ENCODE data around the gene SH2B2.

The SH2B2 gene

GRCh38 chr7:102306916-102307677 lies 20.4 kb downstream of the SH2B2 start:
- CTCF ChIA-PET = interaction anchor here (1.0 kb wide), 1 partner anchor 19 kb away, joined by 3 read pairs; no protein-coding TSS in a partner anchor
- POLR2A ChIA-PET = no interaction called here
- WGBS (ENCODE audit: insufficient coverage) = 85% methylated on average over 15 of the region's 17 CpGs
- Histone ChIP-seq H3K27ac (ENCODE audit: insufficient read depth in 1 of 2, low read depth in 1 of 2, low read length in 2 of 2, poor library complexity in 1 of 2, severe bottlenecking in 2 of 2) (no peak overlapping the region), H3K36me3 (ENCODE audit: control insufficient read depth in 4 of 4, insufficient read depth in 4 of 4, low read length in 3 of 4) (peaks cover 0 to 15% (median 8%) of the 10 kb centered on the region in 4 experiments), H3K4me3 (ENCODE audit: control insufficient read depth in 1 of 7, extremely low read depth in 1 of 7, insufficient read depth in 4 of 7, low read depth in 2 of 7, low read length in 6 of 7) (no peak overlapping the region), H3K9me3 (ENCODE audit: control extremely low read depth in 1 of 5, control insufficient read depth in 4 of 5, insufficient read depth in 2 of 5, low read depth in 1 of 5, low read length in 4 of 5) (no peaks in the 10 kb centered on the region), H3K4me1 (ENCODE audit: control extremely low read depth in 1 of 4, control insufficient read depth in 4 of 4, insufficient read depth in 4 of 4, low read length in 3 of 4) (peaks cover 0 to 8% (median under 1%) of the 10 kb centered on the region in 4 experiments), H3K27me3 (replicated peaks in 2 of 5; ENCODE audit: control insufficient read depth in 4 of 5, insufficient read depth in 5 of 5, low read length in 4 of 5) (no peaks in the 10 kb centered on the region)
- peak in 1 of 3 donors; percentile 36 for DNase-seq

- H3K4me1 ChIP-seq (ENCODE audit: control extremely low read depth in 1 of 4, control insufficient read depth in 4 of 4, insufficient read depth in 4 of 4, low read length in 3 of 4) = peaks cover 0 to 8% (median under 1%) of the 10 kb centered on the region in 4 experiments
- H3K27ac ChIP-seq (ENCODE audit: insufficient read depth in 1 of 2, low read depth in 1 of 2, low read length in 2 of 2, poor library complexity in 1 of 2, severe bottlenecking in 2 of 2) = no peak overlapping the region
- no peaks in the 10 kb centered on the region for H3K27me3 ChIP-seq (replicated peaks in 2 of 5; ENCODE audit: control insufficient read depth in 4 of 5, insufficient read depth in 5 of 5, low read length in 4 of 5)
- ChIA-PET CTCF (interaction anchor here (1.1 kb wide), 1 partner anchor 81 kb away, joined by 3 read pairs; no protein-coding TSS in a partner anchor), POLR2A (interaction anchor here (0.6 kb wide), 1 partner anchor 12 kb away, joined by 3 read pairs; no protein-coding TSS in a partner anchor)
- H3K9me3 ChIP-seq (ENCODE audit: control extremely low read depth in 1 of 5, control insufficient read depth in 4 of 5, insufficient read depth in 2 of 5, low read depth in 1 of 5, low read length in 4 of 5) = no peaks in the 10 kb centered on the region
- 100% methylated on average over 6 of the region's 9 CpGs for WGBS (ENCODE audit: insufficient coverage)
- H3K36me3 ChIP-seq (ENCODE audit: control insufficient read depth in 4 of 4, insufficient read depth in 4 of 4, low read length in 3 of 4) = peaks cover 0 to 25% (median 9%) of the 10 kb centered on the region in 4 experiments
- no peak overlapping the region for H3K4me3 ChIP-seq (ENCODE audit: control insufficient read depth in 1 of 7, extremely low read depth in 1 of 7, insufficient read depth in 4 of 7, low read depth in 2 of 7, low read length in 6 of 7)
- DNase-seq = no peak
These were observed 23.7 kb downstream of the SH2B2 start for GRCh38 chr7:102310414-102310815.

GRCh38 chr7:102312317-102312716 lies 25.6 kb downstream of the SH2B2 start:
- DNase-seq = no peak
- ChIA-PET CTCF (interaction anchor here (0.6 kb wide), 2 partner anchors 763 to 1735 kb away, joined by 3 to 4 read pairs; no protein-coding TSS in a partner anchor), POLR2A (no interaction called here)
- Histone ChIP-seq H3K9me3 (ENCODE audit: control extremely low read depth in 1 of 5, control insufficient read depth in 4 of 5, insufficient read depth in 2 of 5, low read depth in 1 of 5, low read length in 4 of 5) (no peaks in the 10 kb centered on the region), H3K27me3 (replicated peaks in 2 of 5; ENCODE audit: control insufficient read depth in 4 of 5, insufficient read depth in 5 of 5, low read length in 4 of 5) (no peaks in the 10 kb centered on the region), H3K27ac (ENCODE audit: insufficient read depth in 1 of 2, low read depth in 1 of 2, low read length in 2 of 2, poor library complexity in 1 of 2, severe bottlenecking in 2 of 2) (no peak overlapping the region), H3K4me3 (ENCODE audit: control insufficient read depth in 1 of 7, extremely low read depth in 1 of 7, insufficient read depth in 4 of 7, low read depth in 2 of 7, low read length in 6 of 7) (no peak overlapping the region), H3K4me1 (ENCODE audit: control extremely low read depth in 1 of 4, control insufficient read depth in 4 of 4, insufficient read depth in 4 of 4, low read length in 3 of 4) (peaks cover 0 to under 1% (median 0%) of the 10 kb centered on the region in 4 experiments), H3K36me3 (ENCODE audit: control insufficient read depth in 4 of 4, insufficient read depth in 4 of 4, low read length in 3 of 4) (peaks cover 0 to 28% (median 9%) of the 10 kb centered on the region in 4 experiments)
- 100% methylated on average over 2 of the region's 2 CpGs for WGBS (ENCODE audit: insufficient coverage)

GRCh38 chr7:102313997-102314780 lies 27.5 kb downstream of the SH2B2 start:
- Histone ChIP-seq H3K36me3 (ENCODE audit: control insufficient read depth in 4 of 4, insufficient read depth in 4 of 4, low read length in 3 of 4) (peaks cover 0 to 32% (median 8%) of the 10 kb centered on the region in 4 experiments), H3K9me3 (ENCODE audit: control extremely low read depth in 1 of 5, control insufficient read depth in 4 of 5, insufficient read depth in 2 of 5, low read depth in 1 of 5, low read length in 4 of 5) (no peaks in the 10 kb centered on the region), H3K4me3 (ENCODE audit: control insufficient read depth in 1 of 7, extremely low read depth in 1 of 7, insufficient read depth in 4 of 7, low read depth in 2 of 7, low read length in 6 of 7) (no peak overlapping the region), H3K27me3 (replicated peaks in 2 of 5; ENCODE audit: control insufficient read depth in 4 of 5, insufficient read depth in 5 of 5, low read length in 4 of 5) (no peaks in the 10 kb centered on the region), H3K27ac (ENCODE audit: insufficient read depth in 1 of 2, low read depth in 1 of 2, low read length in 2 of 2, poor library complexity in 1 of 2, severe bottlenecking in 2 of 2) (no peak overlapping the region), H3K4me1 (ENCODE audit: control extremely low read depth in 1 of 4, control insufficient read depth in 4 of 4, insufficient read depth in 4 of 4, low read length in 3 of 4) (no peaks in the 10 kb centered on the region)
- ChIA-PET POLR2A (no interaction called here), CTCF (no interaction called here)
- no peak for DNase-seq
- 99% methylated on average over 21 of the region's 22 CpGs for WGBS (ENCODE audit: insufficient coverage)

- ChIA-PET CTCF (interaction anchor here (0.8 to 1.2 kb wide), 3 partner anchors 18 to 49 kb away, joined by 3 read pairs; no protein-coding TSS in a partner anchor), POLR2A (no interaction called here)
- Histone ChIP-seq H3K4me1 (ENCODE audit: control extremely low read depth in 1 of 4, control insufficient read depth in 4 of 4, insufficient read depth in 4 of 4, low read length in 3 of 4) (no peaks in the 10 kb centered on the region), H3K4me3 (ENCODE audit: control insufficient read depth in 1 of 7, extremely low read depth in 1 of 7, insufficient read depth in 4 of 7, low read depth in 2 of 7, low read length in 6 of 7) (no peak overlapping the region), H3K27ac (ENCODE audit: insufficient read depth in 1 of 2, low read depth in 1 of 2, low read length in 2 of 2, poor library complexity in 1 of 2, severe bottlenecking in 2 of 2) (no peak overlapping the region), H3K27me3 (replicated peaks in 2 of 5; ENCODE audit: control insufficient read depth in 4 of 5, insufficient read depth in 5 of 5, low read length in 4 of 5) (no peaks in the 10 kb centered on the region), H3K9me3 (ENCODE audit: control extremely low read depth in 1 of 5, control insufficient read depth in 4 of 5, insufficient read depth in 2 of 5, low read depth in 1 of 5, low read length in 4 of 5) (no peaks in the 10 kb centered on the region), H3K36me3 (ENCODE audit: control insufficient read depth in 4 of 4, insufficient read depth in 4 of 4, low read length in 3 of 4) (peaks cover 0 to 26% (median 3%) of the 10 kb centered on the region in 4 experiments)
- WGBS (ENCODE audit: insufficient coverage) = 94% methylated on average over 21 of the region's 24 CpGs
- no peak for DNase-seq
These were observed 30.8 kb downstream of the SH2B2 start for GRCh38 chr7:102317231-102318059.

- ChIA-PET CTCF (interaction anchor here (0.8 to 1.1 kb wide), 3 partner anchors 39 to 71 kb away, joined by 3 to 5 read pairs (median 4); no protein-coding TSS in a partner anchor), POLR2A (no interaction called here)
- peaks cover 0 to 24% (median 3%) of the 10 kb centered on the region in 4 experiments for H3K36me3 ChIP-seq (ENCODE audit: control insufficient read depth in 4 of 4, insufficient read depth in 4 of 4, low read length in 3 of 4)
- H3K4me3 ChIP-seq (ENCODE audit: control insufficient read depth in 1 of 7, extremely low read depth in 1 of 7, insufficient read depth in 4 of 7, low read depth in 2 of 7, low read length in 6 of 7) = no peak overlapping the region
- no peaks in the 10 kb centered on the region for H3K4me1 ChIP-seq (ENCODE audit: control extremely low read depth in 1 of 4, control insufficient read depth in 4 of 4, insufficient read depth in 4 of 4, low read length in 3 of 4)
- H3K27me3 ChIP-seq (replicated peaks in 2 of 5; ENCODE audit: control insufficient read depth in 4 of 5, insufficient read depth in 5 of 5, low read length in 4 of 5) = no peaks in the 10 kb centered on the region
- no peaks in the 10 kb centered on the region for H3K9me3 ChIP-seq (ENCODE audit: control extremely low read depth in 1 of 5, control insufficient read depth in 4 of 5, insufficient read depth in 2 of 5, low read depth in 1 of 5, low read length in 4 of 5)
- WGBS (ENCODE audit: insufficient coverage) = 91% methylated on average over 7 of the region's 7 CpGs
- H3K27ac ChIP-seq (ENCODE audit: insufficient read depth in 1 of 2, low read depth in 1 of 2, low read length in 2 of 2, poor library complexity in 1 of 2, severe bottlenecking in 2 of 2) = no peak overlapping the region
- peak in 2 of 3 donors; percentile 24 to 27 for DNase-seq
These were observed 31.9 kb downstream of the SH2B2 start for GRCh38 chr7:102318482-102318971.

Data from common myeloid progenitor, CD34-positive (primary cell).